ENCODE measurements around the gene P3R3URF.

P3R3URF gene

GRCh38 chr1:46131093-46131492 lies 45.2 kb downstream of the P3R3URF start:
- TF ChIP-seq CTCF (IDR thresholded peaks at IDR 0.05; ENCODE audit: control insufficient read depth, insufficient read depth, low read depth, low read length, missing control alignments) = no peak
- H3K4me3 ChIP-seq (ENCODE audit: control insufficient read depth, low read depth, low read length) = peak overlapping the region; percentile 65
- DNase-seq (ENCODE audit: low read depth) = no peak

DNA sequence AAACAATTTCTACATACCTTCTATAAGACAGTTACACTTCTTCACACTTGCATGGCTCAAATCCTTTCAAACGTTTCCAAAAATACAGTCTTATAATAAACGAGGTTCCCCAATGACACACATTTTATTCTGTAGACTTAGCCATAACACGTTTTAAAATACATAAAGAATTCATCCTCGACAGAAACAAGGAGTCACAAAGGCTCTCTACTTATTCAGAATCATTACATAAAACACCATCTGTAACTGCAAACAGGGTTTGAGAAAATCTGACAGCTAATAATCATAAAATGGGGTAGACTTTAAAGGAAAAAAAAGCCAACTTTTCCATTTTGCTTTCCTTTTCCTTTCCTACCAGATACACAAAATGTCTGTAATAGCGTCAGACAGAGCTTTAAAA lies 45.7 kb downstream of the P3R3URF start:
- TF ChIP-seq CTCF (IDR thresholded peaks at IDR 0.05; ENCODE audit: control insufficient read depth, insufficient read depth, low read depth, low read length, missing control alignments) = no peak
- H3K4me3 ChIP-seq (ENCODE audit: control insufficient read depth, low read depth, low read length) = peak overlapping the region; percentile 65

GRCh38 chr1:46130121-46130520 lies 46.2 kb downstream of the P3R3URF start:
- DNase-seq (ENCODE audit: low read depth) = no peak
- H3K4me3 ChIP-seq (ENCODE audit: control insufficient read depth, low read depth, low read length) = no peak overlapping the region
- TF ChIP-seq CTCF (IDR thresholded peaks at IDR 0.05; ENCODE audit: control insufficient read depth, insufficient read depth, low read depth, low read length, missing control alignments) = no peak

More for the DNA sequence above, 45.7 kb downstream of the P3R3URF start:
- DNase-seq (ENCODE audit: low read depth) = no peak

DNA sequence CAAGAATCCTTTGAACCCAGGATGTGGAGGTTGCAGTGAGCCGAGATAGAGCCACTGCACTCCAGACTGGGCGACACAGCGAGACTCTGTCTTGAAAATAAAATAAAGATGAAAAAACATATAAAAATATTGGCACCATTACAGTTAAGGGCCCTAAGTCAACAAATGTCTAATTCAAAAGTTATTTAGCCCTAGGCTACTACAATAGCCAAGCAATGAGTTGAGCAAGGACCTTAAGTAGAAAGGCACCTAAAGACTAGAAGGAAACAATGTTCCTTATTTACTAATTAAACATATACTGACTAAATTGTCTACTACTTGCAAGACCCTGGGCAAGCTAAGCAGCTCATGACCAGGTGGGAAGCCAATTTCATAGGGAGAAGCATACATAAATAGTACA lies 47.9 kb downstream of the P3R3URF start:
- no peak overlapping the region for H3K4me3 ChIP-seq (ENCODE audit: control insufficient read depth, low read depth, low read length)
- DNase-seq (ENCODE audit: low read depth) = no peak
- no peak for TF ChIP-seq CTCF (IDR thresholded peaks at IDR 0.05; ENCODE audit: control insufficient read depth, insufficient read depth, low read depth, low read length, missing control alignments)
